H9 (cell line): Measurements from ENCODE around the gene YBX1. TPM values are rescaled to one million over a fixed set of nuclear protein-coding genes. Genes with fewer than 3 reads are reported as not detected.

Experiments used
- DNase-seq: peaks from one replicate; pipeline ENCODE4 v3.0.0-alpha.2; 2017
- H2AFZ ChIP-seq: one replicate; pipeline ENCODE4 v1.6.1; 2013; ENCODE audit warnings: mild to moderate bottlenecking, low read length, control low read depth, moderate library complexity
- H2AK5ac ChIP-seq: 2 replicates; pipeline ENCODE4 v1.6.1; 2013; ENCODE audit warnings: low read length, control low read depth, mixed read lengths; ENCODE audit not compliant: insufficient read length
- H2BK120ac ChIP-seq: one replicate; pipeline ENCODE4 v1.6.1; 2013; ENCODE audit warnings: low read depth, mild to moderate bottlenecking, low read length, control low read depth, inconsistent platforms; ENCODE audit not compliant: poor library complexity, severe bottlenecking
- H2BK12ac ChIP-seq: 2 replicates; pipeline ENCODE4 v1.6.1; 2013; ENCODE audit warnings: low read length, control low read depth, mixed read lengths, low read depth; ENCODE audit not compliant: insufficient read length
- H2BK15ac ChIP-seq: 2 replicates; pipeline ENCODE4 v1.6.1; 2013; ENCODE audit warnings: low read depth, low read length, control low read depth
- H2BK20ac ChIP-seq: one replicate; pipeline ENCODE4 v1.6.1; 2013; ENCODE audit warnings: low read depth, mild to moderate bottlenecking, low read length, control low read depth, inconsistent platforms; ENCODE audit not compliant: poor library complexity, severe bottlenecking
- H2BK5ac ChIP-seq: 2 replicates; pipeline ENCODE4 v1.6.1; 2013; ENCODE audit warnings: low read length, control low read depth, mixed read lengths; ENCODE audit not compliant: insufficient read length
- H3K14ac ChIP-seq: 2 replicates; pipeline ENCODE4 v1.6.1; 2013; ENCODE audit warnings: low read length, control low read depth; ENCODE audit not compliant: insufficient read depth
- H3K18ac ChIP-seq: 2 replicates; pipeline ENCODE4 v1.6.1; 2013; ENCODE audit warnings: low read depth, mild to moderate bottlenecking, mixed read lengths, low read length, control low read depth; ENCODE audit not compliant: insufficient read length
- H3K23ac ChIP-seq: 2 replicates; pipeline ENCODE4 v1.6.1; 2013; ENCODE audit warnings: low read length, control low read depth, mixed read lengths, low read depth; ENCODE audit not compliant: insufficient read length
- H3K23me2 ChIP-seq: 2 replicates; pipeline ENCODE4 v1.6.1; 2013; ENCODE audit warnings: low read depth, mild to moderate bottlenecking, mixed read lengths, low read length, control low read depth; ENCODE audit not compliant: insufficient read length, poor library complexity, severe bottlenecking
- H3K27ac ChIP-seq: 2 replicates; pipeline ENCODE4 v1.5.1; 2013; ENCODE audit warnings: low read length, control low read depth, mixed read lengths, low read depth; ENCODE audit not compliant: insufficient read length
- H3K27me3 ChIP-seq: 2 replicates; pipeline ENCODE4 v1.6.1; 2013; ENCODE audit warnings: low read length, control low read depth, inconsistent platforms; ENCODE audit not compliant: insufficient read depth
- H3K4ac ChIP-seq: 2 replicates; pipeline ENCODE4 v1.6.1; 2013; ENCODE audit warnings: low read depth, mild to moderate bottlenecking, control low read depth, inconsistent platforms, low read length, moderate library complexity
- H3K4me1 ChIP-seq: 2 replicates; pipeline ENCODE4 v1.6.1; 2013; ENCODE audit warnings: low read length, control low read depth, inconsistent platforms; ENCODE audit not compliant: insufficient read depth
- H3K4me2 ChIP-seq: 2 replicates; pipeline ENCODE4 v1.6.1; 2013; ENCODE audit warnings: low read length, control low read depth, mixed read lengths; ENCODE audit not compliant: insufficient read length, insufficient read depth
- H3K56ac ChIP-seq: 2 replicates; pipeline ENCODE4 v1.6.1; 2013; ENCODE audit warnings: low read depth, mild to moderate bottlenecking, mixed read lengths, low read length, control low read depth; ENCODE audit not compliant: insufficient read length
- H3K79me1 ChIP-seq: 2 replicates; pipeline ENCODE4 v1.6.1; 2013; ENCODE audit warnings: low read depth, mild to moderate bottlenecking, moderate library complexity, low read length, control low read depth, inconsistent platforms; ENCODE audit not compliant: insufficient read depth, poor library complexity, severe bottlenecking
- H3K79me2 ChIP-seq: 2 replicates; pipeline ENCODE4 v1.6.1; 2013; ENCODE audit warnings: low read length, control low read depth, inconsistent platforms; ENCODE audit not compliant: insufficient read depth
- H3K9ac ChIP-seq: 2 replicates; pipeline ENCODE4 v1.6.1; 2013; ENCODE audit warnings: low read length, control low read depth, mixed read lengths; ENCODE audit not compliant: insufficient read length; ENCODE audit errors: extremely low read depth
- H3K9me3 ChIP-seq: one replicate; pipeline ENCODE4 v1.6.1; 2013; ENCODE audit warnings: low read depth, low read length, inconsistent platforms; ENCODE audit not compliant: control insufficient read depth
- H3T11ph ChIP-seq: one replicate; pipeline ENCODE4 v1.6.1; 2013; ENCODE audit warnings: mild to moderate bottlenecking, low read length, control low read depth, inconsistent platforms
- H4K20me1 ChIP-seq: one replicate; pipeline ENCODE4 v1.6.1; 2013; ENCODE audit not compliant: control insufficient read depth, insufficient read length, insufficient read depth
- H4K5ac ChIP-seq: 2 replicates; pipeline ENCODE4 v1.6.1; 2013; ENCODE audit warnings: low read depth, mild to moderate bottlenecking, mixed read lengths, low read length, control low read depth; ENCODE audit not compliant: insufficient read length
- H4K8ac ChIP-seq: replicated peaks from 2 replicates; pipeline ENCODE4 v1.6.1; 2013; ENCODE audit warnings: low read length, control low read depth, mixed read lengths, low read depth; ENCODE audit not compliant: insufficient read length
- H4K91ac ChIP-seq: 2 replicates; pipeline ENCODE4 v1.6.1; 2013; ENCODE audit warnings: low read depth, mild to moderate bottlenecking, moderate library complexity, mixed read lengths, low read length, control low read depth; ENCODE audit not compliant: insufficient read length
- H3K27ac Mint-ChIP-seq, 3 experiments: 2 replicates in 2 of 3; 3 replicates in 1 of 3; pipeline ENCODE4 v1.8.0; 2020 to 2021; ENCODE audit warnings: mixed read lengths in 3 of 3, mild to moderate bottlenecking in 1 of 3, moderate library complexity in 1 of 3
- H3K27me3 Mint-ChIP-seq: 2 replicates; pipeline ENCODE4 v1.8.0; 2021; ENCODE audit warnings: low read depth, mild to moderate bottlenecking, moderate library complexity, mixed read lengths
- H3K36me3 Mint-ChIP-seq, 3 experiments: 2 replicates in 2 of 3; 3 replicates in 1 of 3; pipeline ENCODE4 v1.8.0; 2020 to 2021; ENCODE audit warnings: low read depth in 3 of 3, mixed read lengths in 3 of 3; ENCODE audit not compliant: insufficient read depth in 1 of 3
- H3K4me1 Mint-ChIP-seq, 2 experiments: 2 replicates each; pipeline ENCODE4 v1.8.0; 2020; ENCODE audit warnings: mixed read lengths in 2 of 2
- H3K4me3 Mint-ChIP-seq, 2 experiments: 2 replicates in 1 of 2; 3 replicates in 1 of 2; pipeline ENCODE4 v1.8.0; 2020 to 2021; ENCODE audit warnings: mild to moderate bottlenecking in 2 of 2, mixed read lengths in 2 of 2, moderate library complexity in 1 of 2
- H3K9me3 Mint-ChIP-seq, 2 experiments: 2 replicates in 1 of 2; 3 replicates in 1 of 2; pipeline ENCODE4 v1.8.0; 2020; ENCODE audit warnings: mild to moderate bottlenecking in 2 of 2, mixed read lengths in 2 of 2, moderate library complexity in 1 of 2
- CTCF ChIP-seq: fragments of 200-600 bp; sonication (generic); conservative IDR thresholded peaks from 3 replicates; pipeline ENCODE4 v1.8.0; 2021; ENCODE audit warnings: antibody characterized with exemption, mild to moderate bottlenecking
- WGBS: extraction: QIAGEN DNeasy Blood & Tissue Kit; methylation state at CpG from one replicate; pipeline ENCODE4 v1.1.7; 2013; ENCODE audit warnings: missing lambda C conversion rate, low lambda C conversion rate, mixed read lengths; ENCODE audit not compliant: insufficient read length; ENCODE audit errors: extremely low coverage; 5-methylcytosine and 5-hydroxymethylcytosine counted together
- total RNA-seq: library from RNA; stranded (reverse); gene quantifications from 2 replicates; pipeline ENCODE4 v1.2.1, GENCODE V29; 2021

Gene YBX1
- total RNA-seq, 1 experiment from 2014 or later = 1,019 TPM

GRCh38 chr1:42734201-42735035, 52.2 kb downstream of the YBX1 start:
- no peak overlapping the region for H4K5ac ChIP-seq
- H2BK20ac ChIP-seq = no peak overlapping the region
- no peak overlapping the region for H2BK12ac ChIP-seq
- no peak overlapping the region for H3K4me2 ChIP-seq
- H3K27ac Mint-ChIP-seq = no peak overlapping the region
- no peak overlapping the region for H2BK120ac ChIP-seq
- H3K23me2 ChIP-seq = no peaks in the 10 kb centered on the region
- no peak overlapping the region for H2AFZ ChIP-seq
- peaks cover 16 to 39% of the 10 kb centered on the region in 2 experiments for H3K4me1 Mint-ChIP-seq
- no peaks in the 10 kb centered on the region for H4K20me1 ChIP-seq
- H3T11ph ChIP-seq = no peak overlapping the region
- H3K56ac ChIP-seq = no peak overlapping the region
- no CpG with 5 or more reads among the region's 7 CpGs for WGBS
- no peaks in the 10 kb centered on the region for H3K9me3 Mint-ChIP-seq
- H3K27ac ChIP-seq = no peak overlapping the region
- no peaks in the 10 kb centered on the region; the same call in 1 of the 2 replicates for H3K4me1 ChIP-seq
- no peak overlapping the region for H4K8ac ChIP-seq
- no peak for DNase-seq
- no peak overlapping the region for H3K18ac ChIP-seq
- no peaks in the 10 kb centered on the region for H3K27me3 ChIP-seq
- H4K91ac ChIP-seq = no peak overlapping the region
- no peaks in the 10 kb centered on the region for H3K79me1 ChIP-seq
- no peak overlapping the region for H2BK5ac ChIP-seq
- no peaks in the 10 kb centered on the region for H3K79me2 ChIP-seq
- H3K4me3 Mint-ChIP-seq = no peak overlapping the region; a peak in 1 of 5 replicates
- H3K9ac ChIP-seq = no peak overlapping the region
- H3K23ac ChIP-seq = no peak overlapping the region
- no peaks in the 10 kb centered on the region for H3K9me3 ChIP-seq
- H3K4ac ChIP-seq = no peak overlapping the region
- H3K27me3 Mint-ChIP-seq = no peaks in the 10 kb centered on the region; the same call in 1 of the 2 replicates
- no peak overlapping the region for H2AK5ac ChIP-seq
- TF ChIP-seq CTCF = no peak
- no peak overlapping the region for H3K14ac ChIP-seq
- peaks cover 0 to 3% (median 0%) of the 10 kb centered on the region in 3 experiments; a peak in 2 of 7 replicates for H3K36me3 Mint-ChIP-seq
- H2BK15ac ChIP-seq = no peak overlapping the region
